Skeletal muscle tissue (tissue), 4 donors: ENCODE results near the gene GMPR. TPM values are rescaled to one million over a fixed set of nuclear protein-coding genes. Genes with fewer than 3 reads are reported as not detected.

ENCODE experiments used
- H3K27ac ChIP-seq: one replicate; pipeline ENCODE4 v1.7.0; 2013; ENCODE audit warnings: mild to moderate bottlenecking, low read depth, low read length, inconsistent platforms
- H3K27me3 ChIP-seq, 3 donors: one replicate each; pipeline ENCODE4 v1.7.0; 2013; ENCODE audit warnings: low read length in 3 of 3; ENCODE audit not compliant: control insufficient read depth in 3 of 3, insufficient read depth in 3 of 3
- H3K36me3 ChIP-seq, 3 donors: one replicate each; pipeline ENCODE4 v1.7.0; 2013; ENCODE audit warnings: low read length in 3 of 3; ENCODE audit not compliant: control insufficient read depth in 3 of 3, insufficient read depth in 3 of 3
- H3K4me1 ChIP-seq, 3 donors: one replicate each; pipeline ENCODE4 v1.7.0; 2013; ENCODE audit warnings: low read length in 3 of 3, mild to moderate bottlenecking in 3 of 3; ENCODE audit not compliant: control insufficient read depth in 3 of 3, insufficient read depth in 3 of 3
- H3K4me3 ChIP-seq, 3 donors: one replicate each; pipeline ENCODE4 v1.7.0; 2013; ENCODE audit warnings: low read length in 3 of 3
- H3K9ac ChIP-seq, 3 donors: one replicate each; pipeline ENCODE4 v1.7.0; 2013; ENCODE audit warnings: low read length in 3 of 3, mild to moderate bottlenecking in 3 of 3, moderate library complexity in 2 of 3, low read depth in 1 of 3
- H3K9me3 ChIP-seq, 3 donors: one replicate each; pipeline ENCODE4 v1.7.0; 2013; ENCODE audit warnings: low read length in 3 of 3; ENCODE audit not compliant: control insufficient read depth in 3 of 3
- total RNA-seq: library from RNA; depleted of rRNA; stranded (reverse); fragments of >200 nt; gene quantifications from one replicate; pipeline ENCODE4 v1.2.3, GENCODE V29; 2014
- donor health status: Osteomylitis.

The GMPR gene
- total RNA-seq, 1 donor from 2014 or later, result 26.1 TPM

DNA sequence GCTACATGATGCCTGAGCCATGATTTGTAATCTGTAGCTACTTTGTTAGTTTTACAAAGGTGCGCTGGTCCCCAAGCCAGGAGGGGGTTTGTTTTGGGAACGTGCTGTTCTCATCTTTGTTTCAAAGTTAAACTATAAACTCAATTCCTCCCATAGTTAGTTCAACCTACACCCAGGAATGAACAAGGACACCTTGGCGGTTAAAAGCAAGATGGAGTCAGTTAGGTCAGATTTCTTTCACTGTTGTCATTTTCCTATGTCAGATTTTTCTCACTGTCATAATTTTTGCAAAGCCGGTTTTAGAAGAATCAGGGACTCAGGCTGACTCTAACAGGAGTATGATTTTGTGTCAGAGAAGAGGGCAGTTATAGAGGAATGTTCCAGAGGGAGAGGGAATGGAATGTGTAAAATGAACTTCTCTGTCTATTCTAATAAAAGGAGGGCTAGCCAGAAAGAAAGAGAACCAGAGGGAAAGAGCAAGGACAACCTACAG, 2.3 kb upstream of the GMPR start:
- Histone ChIP-seq H3K9me3 (no peaks in the 10 kb centered on the region), H3K36me3 (no peaks in the 10 kb centered on the region), H3K4me3 (peak overlapping the region in 1 of 3 donors; percentile 33), H3K27me3 (no peaks in the 10 kb centered on the region), H3K9ac (no peak overlapping the region), H3K4me1 (peaks cover 19 to 39% (median 21%) of the 10 kb centered on the region in 3 donors), H3K27ac (no peak overlapping the region)

DNA sequence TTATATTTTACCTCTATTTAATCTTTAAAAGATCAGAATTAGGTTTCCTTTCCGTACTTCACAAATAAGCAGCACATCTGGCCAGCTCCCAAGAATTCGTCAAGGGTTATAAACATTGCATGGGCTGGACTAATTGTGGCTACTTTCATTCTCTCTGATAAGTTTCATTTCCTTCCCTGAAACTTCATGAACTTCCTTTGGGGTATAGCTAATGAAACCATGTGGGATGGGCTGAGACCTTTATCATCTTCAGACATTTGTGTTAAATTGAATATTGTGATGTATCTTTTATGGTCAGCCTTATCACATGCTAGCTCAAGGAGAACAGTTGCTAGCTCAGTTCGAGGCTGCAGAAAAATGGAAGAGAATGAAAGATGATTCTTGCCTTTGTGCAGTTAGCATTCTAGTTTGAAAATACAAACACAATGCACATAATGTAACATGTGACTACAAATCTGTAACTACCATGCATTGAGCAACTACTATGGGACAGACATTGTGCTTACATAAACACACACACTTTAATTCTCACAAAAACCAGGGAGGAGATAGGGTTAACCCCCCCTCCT, 1.7 kb upstream of the GMPR start:
- Histone ChIP-seq H3K27ac (no peak overlapping the region), H3K9me3 (no peaks in the 10 kb centered on the region), H3K9ac (peak overlapping the region in 2 of 3 donors; percentile 5 to 47), H3K4me1 (peaks cover 24 to 46% (median 27%) of the 10 kb centered on the region in 3 donors), H3K4me3 (peak overlapping the region in 2 of 3 donors; percentile 33 to 54), H3K36me3 (no peaks in the 10 kb centered on the region), H3K27me3 (no peaks in the 10 kb centered on the region)

DNA sequence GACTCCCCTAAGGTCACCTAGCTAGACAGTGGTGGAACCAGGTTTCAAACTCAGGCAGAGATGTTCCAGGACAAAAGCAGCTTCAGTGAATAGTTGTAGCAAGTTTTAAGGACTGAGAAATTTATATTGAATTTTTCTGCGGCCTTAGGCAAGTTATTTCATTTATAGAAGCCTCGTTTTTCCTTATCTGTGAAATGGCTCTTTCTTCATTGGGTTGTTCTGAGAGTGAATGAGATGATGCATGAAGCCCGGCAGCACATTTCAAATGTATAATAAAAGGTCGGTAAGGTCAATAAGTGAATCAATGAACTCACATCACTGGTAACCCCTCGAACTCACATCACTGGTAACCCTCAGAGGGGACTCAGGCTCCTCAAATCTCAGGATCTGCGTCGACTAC, 1.1 kb upstream of the GMPR start:
- H3K9ac ChIP-seq, result no peak overlapping the region
- H3K4me3 ChIP-seq, result no peak overlapping the region
- H3K9me3 ChIP-seq, result no peaks in the 10 kb centered on the region
- H3K4me1 ChIP-seq, result peaks cover 27 to 49% (median 32%) of the 10 kb centered on the region in 3 donors
- no peaks in the 10 kb centered on the region for H3K36me3 ChIP-seq
- no peak overlapping the region for H3K27ac ChIP-seq
- no peaks in the 10 kb centered on the region for H3K27me3 ChIP-seq

DNA sequence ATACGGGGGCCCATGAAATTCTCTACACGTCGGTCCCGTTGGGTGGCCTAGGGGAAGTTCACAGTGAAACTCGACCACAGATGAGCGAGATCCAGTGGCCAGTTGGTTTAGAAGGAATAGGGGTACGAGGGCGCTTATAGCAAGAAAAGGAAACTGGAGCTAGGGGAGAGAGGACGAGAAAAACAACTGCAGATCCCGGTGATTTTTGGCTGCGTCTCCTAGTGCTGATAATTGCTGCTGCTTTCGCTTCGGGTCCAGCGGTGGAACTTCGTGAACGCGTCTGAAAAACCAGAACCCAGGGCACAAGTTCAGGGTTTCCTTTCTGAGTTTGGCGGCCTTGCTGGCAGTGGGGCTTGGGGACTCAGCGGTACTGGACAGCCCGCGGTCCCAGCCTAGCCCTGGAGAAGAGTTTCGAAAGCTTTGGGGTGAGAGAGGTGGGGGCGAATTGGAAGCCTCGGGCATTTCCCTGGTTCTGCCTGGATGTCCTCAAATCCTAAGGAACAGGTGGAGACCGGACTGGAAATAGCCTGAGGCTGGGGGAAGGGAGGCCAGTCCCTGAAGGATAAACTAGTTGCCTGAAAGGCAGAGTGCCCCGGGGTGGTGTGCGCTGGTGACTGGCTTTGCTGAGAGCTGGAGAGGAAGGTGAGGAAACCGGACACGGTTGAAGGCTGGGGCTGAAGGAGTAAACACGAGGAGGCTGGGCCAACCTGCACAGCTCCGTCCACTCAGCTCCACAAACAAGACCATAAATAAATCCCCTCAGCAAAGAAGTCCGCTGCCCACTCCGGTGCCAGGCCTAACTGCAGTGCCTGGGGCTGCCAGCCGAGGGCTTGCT, 793 bp downstream of the GMPR start:
- peaks cover 46 to 69% (median 48%) of the 10 kb centered on the region in 3 donors for H3K4me1 ChIP-seq

DNA sequence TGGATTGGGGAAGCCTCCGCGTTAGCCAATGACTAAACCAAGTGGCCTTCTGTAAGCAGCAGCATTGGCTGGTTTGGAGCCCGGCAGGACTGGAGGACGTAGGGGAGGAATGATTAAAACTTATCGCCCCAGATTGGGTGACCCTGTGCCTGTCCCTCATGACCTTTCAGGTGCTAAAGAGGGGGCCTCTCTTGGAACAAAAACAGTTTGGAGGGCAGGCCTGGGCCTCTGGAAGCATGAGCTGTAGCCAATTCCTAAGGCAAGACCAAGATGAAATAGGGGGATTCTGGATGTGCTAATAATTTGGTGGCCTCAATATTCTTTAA, 1.4 kb downstream of the GMPR start:
- H3K27me3 ChIP-seq, result no peaks in the 10 kb centered on the region
- peaks cover 52 to 73% (median 52%) of the 10 kb centered on the region in 3 donors for H3K4me1 ChIP-seq
- no peaks in the 10 kb centered on the region for H3K9me3 ChIP-seq
- H3K27ac ChIP-seq, result peak overlapping the region; percentile 97
- H3K36me3 ChIP-seq, result no peaks in the 10 kb centered on the region
- peak overlapping the region; percentile 88 to 99 (median 90) for H3K9ac ChIP-seq
- H3K4me3 ChIP-seq, result peak overlapping the region; percentile 71 to 89 (median 84)

More for the DNA sequence above, 793 bp downstream of the GMPR start:
- Histone ChIP-seq H3K4me3 (peak overlapping the region; percentile 71 to 89 (median 84)), H3K9ac (peak overlapping the region; percentile 88 to 99 (median 90)), H3K9me3 (no peaks in the 10 kb centered on the region), H3K27ac (peak overlapping the region; percentile 97), H3K27me3 (no peaks in the 10 kb centered on the region), H3K36me3 (no peaks in the 10 kb centered on the region)

- Histone ChIP-seq H3K36me3 (peaks cover 0 to 6% (median 4%) of the 10 kb centered on the region in 3 donors), H3K27ac (peak overlapping the region; percentile 97), H3K9me3 (no peaks in the 10 kb centered on the region), H3K9ac (peak overlapping the region; percentile 48 to 99 (median 88)), H3K27me3 (no peaks in the 10 kb centered on the region), H3K4me1 (peaks cover 58 to 80% (median 62%) of the 10 kb centered on the region in 3 donors), H3K4me3 (peak overlapping the region; percentile 71 to 89 (median 84))
Observed at GRCh38 chr6:16240589-16241320, 2.4 kb downstream of the GMPR start.

DNA sequence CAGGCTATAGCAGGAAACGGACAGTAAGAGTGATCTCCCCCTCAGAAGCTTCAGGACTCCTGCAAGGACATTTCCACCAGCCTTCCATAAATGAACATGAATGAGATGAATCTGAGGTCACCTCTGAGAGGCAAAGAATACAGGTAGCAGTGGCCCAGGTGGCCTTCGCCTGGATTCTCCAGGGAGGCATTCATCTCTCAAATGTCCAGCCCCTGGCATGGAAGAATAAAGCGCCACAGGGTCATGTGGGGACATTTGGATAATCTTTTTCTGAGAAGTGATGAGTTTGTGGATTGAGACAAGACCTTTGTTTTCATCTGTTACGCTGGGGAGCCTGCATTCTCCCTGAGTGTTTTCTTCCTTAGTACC, 2.9 kb downstream of the GMPR start:
- H3K4me1 ChIP-seq, result peaks cover 58 to 82% (median 67%) of the 10 kb centered on the region in 3 donors
- peak overlapping the region in 2 of 3 donors; percentile 49 to 71 for H3K4me3 ChIP-seq
- peak overlapping the region; percentile 5 to 99 (median 60) for H3K9ac ChIP-seq
- peaks cover 1 to 6% (median 4%) of the 10 kb centered on the region in 3 donors for H3K36me3 ChIP-seq
- peak overlapping the region; percentile 97 for H3K27ac ChIP-seq
- H3K27me3 ChIP-seq, result no peaks in the 10 kb centered on the region
- H3K9me3 ChIP-seq, result no peaks in the 10 kb centered on the region

DNA sequence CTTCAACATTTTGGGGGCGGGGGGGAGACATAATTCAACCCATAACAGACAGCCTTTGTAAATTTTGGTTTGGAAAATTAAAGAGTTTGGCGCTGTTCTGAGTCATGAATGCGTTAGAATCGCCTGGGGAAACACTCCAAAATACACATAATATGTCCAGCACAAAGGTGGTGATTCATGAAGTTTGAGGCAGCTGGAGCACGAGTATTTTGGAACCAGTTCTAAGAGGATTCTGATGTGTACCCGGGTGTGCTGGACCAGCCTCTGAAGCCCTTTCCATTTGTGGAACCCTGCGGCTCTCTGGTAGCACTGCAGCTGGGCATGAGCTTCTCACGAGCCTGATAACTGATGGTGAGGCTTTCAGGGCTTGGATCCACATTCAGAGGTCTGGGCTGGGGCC, 4.7 kb downstream of the GMPR start:
- peaks cover 12 to 20% (median 13%) of the 10 kb centered on the region in 3 donors for H3K36me3 ChIP-seq
- H3K9me3 ChIP-seq, result no peaks in the 10 kb centered on the region
- peaks cover 58 to 72% (median 68%) of the 10 kb centered on the region in 3 donors for H3K4me1 ChIP-seq
- no peak overlapping the region for H3K4me3 ChIP-seq
- no peaks in the 10 kb centered on the region for H3K27me3 ChIP-seq
- peak overlapping the region in 1 of 3 donors; percentile 54 for H3K9ac ChIP-seq
- peak overlapping the region; percentile 26 for H3K27ac ChIP-seq

DNA sequence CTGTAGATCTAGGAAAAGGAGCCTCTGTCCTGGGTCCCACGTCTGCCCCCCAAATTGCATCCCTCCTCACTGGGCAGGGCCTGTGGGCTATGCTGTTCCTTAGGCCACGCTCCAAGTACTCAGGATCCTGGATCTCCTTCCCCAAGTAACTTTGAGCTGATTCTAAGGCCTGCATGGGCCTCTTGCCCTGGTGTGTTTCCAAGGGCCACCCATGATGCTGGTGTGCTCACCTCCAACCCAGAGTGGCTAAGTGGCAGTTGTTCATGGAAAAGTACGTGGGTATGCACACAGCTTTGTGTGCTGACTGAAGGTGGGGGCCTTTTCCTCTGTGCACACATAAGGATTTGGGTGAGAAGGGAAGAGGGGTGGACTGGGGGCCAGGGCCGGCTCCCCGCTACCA, 5.3 kb downstream of the GMPR start:
- H3K4me1 ChIP-seq, result peaks cover 58 to 76% (median 68%) of the 10 kb centered on the region in 3 donors
- peak overlapping the region; percentile 48 for H3K27ac ChIP-seq
- H3K4me3 ChIP-seq, result peak overlapping the region in 1 of 3 donors; percentile 49
- peak overlapping the region; percentile 36 to 72 (median 52) for H3K9ac ChIP-seq
- H3K36me3 ChIP-seq, result peaks cover 12 to 20% (median 17%) of the 10 kb centered on the region in 3 donors
- H3K27me3 ChIP-seq, result no peaks in the 10 kb centered on the region
- no peaks in the 10 kb centered on the region for H3K9me3 ChIP-seq
